Neural progenitor cell (in vitro differentiated cells): ENCODE results near the gene MDP1. TPM values are rescaled to one million over a fixed set of nuclear protein-coding genes. Genes with fewer than 3 reads are reported as not detected.

Experiments used
- DNase-seq: peaks from one replicate; pipeline ENCODE4 v3.0.0-alpha.2; 2016; ENCODE audit warnings: low spot score
- H2AFZ ChIP-seq: fragments of 200-600 bp; sonication (generic); replicated peaks from 2 replicates; pipeline ENCODE4 v1.6.1; 2016; ENCODE audit warnings: antibody characterized with exemption
- H3F3A ChIP-seq: fragments of 200-600 bp; sonication (generic); 2 replicates; pipeline ENCODE4 v1.6.1; 2016; ENCODE audit warnings: antibody characterized with exemption, low read depth
- H3K27ac ChIP-seq: fragments of 200-600 bp; sonication (generic); 2 replicates; pipeline ENCODE4 v1.5.1; 2016; ENCODE audit warnings: mild to moderate bottlenecking
- H3K27me3 ChIP-seq: fragments of 200-600 bp; sonication (generic); 2 replicates; pipeline ENCODE4 v1.6.1; 2016; ENCODE audit warnings: mild to moderate bottlenecking, moderate library complexity
- H3K36me3 ChIP-seq: fragments of 200-600 bp; sonication (generic); 2 replicates; pipeline ENCODE4 v1.5.1; 2016
- H3K4me1 ChIP-seq: fragments of 200-600 bp; sonication (generic); 2 replicates; pipeline ENCODE4 v1.6.1; 2016; ENCODE audit warnings: mixed run types
- H3K4me2 ChIP-seq: fragments of 200-600 bp; sonication (generic); 2 replicates; pipeline ENCODE4 v1.6.1; 2016
- H3K4me3 ChIP-seq: fragments of 200-600 bp; sonication (generic); 2 replicates; pipeline ENCODE4 v1.5.1; 2016
- H3K79me2 ChIP-seq: fragments of 200-600 bp; sonication (generic); 2 replicates; pipeline ENCODE4 v1.6.1; 2016; ENCODE audit warnings: low read depth
- H3K9ac ChIP-seq: fragments of 200-600 bp; sonication (generic); 2 replicates; pipeline ENCODE4 v1.6.1; 2016
- H3K9me3 ChIP-seq: fragments of 200-600 bp; sonication (generic); 2 replicates; pipeline ENCODE4 v1.5.1; 2016; ENCODE audit warnings: low read depth
- H4K20me1 ChIP-seq: fragments of 200-600 bp; sonication (generic); 2 replicates; pipeline ENCODE4 v1.6.1; 2016; ENCODE audit warnings: low read depth
- H3K27ac Mint-ChIP-seq: 3 replicates; pipeline ENCODE4 v1.8.0; 2021; ENCODE audit warnings: mixed read lengths
- H3K27me3 Mint-ChIP-seq: 2 replicates; pipeline ENCODE4 v1.8.0; 2022; ENCODE audit warnings: low read depth, mild to moderate bottlenecking, inconsistent platforms, moderate library complexity, mixed read lengths; ENCODE audit not compliant: insufficient read depth
- H3K36me3 Mint-ChIP-seq: 3 replicates; pipeline ENCODE4 v1.8.0; 2021; ENCODE audit warnings: mixed read lengths
- H3K4me1 Mint-ChIP-seq: 3 replicates; pipeline ENCODE4 v1.8.0; 2021; ENCODE audit warnings: mixed read lengths
- H3K4me3 Mint-ChIP-seq: 3 replicates; pipeline ENCODE4 v1.8.0; 2021; ENCODE audit warnings: mild to moderate bottlenecking, moderate library complexity, mixed read lengths
- H3K9me3 Mint-ChIP-seq: 3 replicates; pipeline ENCODE4 v1.8.0; 2020; ENCODE audit warnings: mixed read lengths
- EZH2 ChIP-seq: fragments of 200-600 bp; sonication (generic); IDR thresholded peaks from 2 replicates; pipeline ENCODE4 v1.6.1; 2017; ENCODE audit warnings: antibody characterized with exemption, mild to moderate bottlenecking, moderate library complexity
- EZH2phosphoT487 ChIP-seq: fragments of 200-600 bp; sonication (generic); IDR thresholded peaks from 2 replicates; pipeline ENCODE4 v1.6.1; 2017; ENCODE audit warnings: antibody characterized with exemption
- total RNA-seq: library from RNA; depleted of rRNA; stranded (reverse); fragments of >200 nt; gene quantifications from 2 replicates; pipeline ENCODE4 v1.2.3, GENCODE V29; 2015; ENCODE audit warnings: low replicate concordance
- TF ChIP-seq, protein P1 (sequence below): fragments of 200-600 bp; sonication (generic); IDR thresholded peaks from 2 replicates; pipeline ENCODE4 v1.5.1; 2017; ENCODE audit warnings: antibody characterized with exemption, mild to moderate bottlenecking

Gene MDP1
- total RNA-seq, 1 donor from 2014 or later = 18.3 TPM

DNA sequence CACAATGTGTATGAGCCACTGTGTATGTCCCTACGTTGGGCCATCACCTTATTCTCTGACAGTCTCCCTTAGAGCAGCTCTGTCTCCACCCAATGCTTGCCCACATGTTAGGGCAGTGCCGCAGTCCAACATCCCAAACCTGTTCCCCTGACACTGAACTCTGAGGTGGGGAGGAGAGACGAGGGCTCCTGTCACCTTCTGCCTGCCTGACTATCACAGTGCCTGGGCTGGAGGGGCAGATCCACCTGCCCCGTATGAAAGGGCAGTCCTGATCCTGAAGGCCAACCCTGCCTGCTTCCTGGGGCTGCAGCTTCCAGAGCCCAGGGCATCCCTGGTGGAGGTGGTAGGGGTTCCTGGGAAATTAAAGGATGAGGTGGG lies 44.9 kb upstream of the MDP1 start:
- no peak for DNase-seq
- Mint-ChIP-seq H3K4me3 (no peak overlapping the region), H3K4me1 (no peaks in the 10 kb centered on the region), H3K9me3 (no peaks in the 10 kb centered on the region), H3K27ac (no peak overlapping the region), H3K36me3 (no peaks in the 10 kb centered on the region), H3K27me3 (peaks cover 2% of the 10 kb centered on the region)
- Histone ChIP-seq H3K4me1 (no peaks in the 10 kb centered on the region), H3K9me3 (no peaks in the 10 kb centered on the region), H3K9ac (peak overlapping the region; percentile 13), H3K27me3 (no peaks in the 10 kb centered on the region), H3F3A (no peaks in the 10 kb centered on the region), H3K4me2 (no peak overlapping the region), H3K36me3 (no peaks in the 10 kb centered on the region), H3K27ac (no peak overlapping the region), H2AFZ (no peak overlapping the region), H3K79me2 (no peaks in the 10 kb centered on the region), H4K20me1 (no peaks in the 10 kb centered on the region), H3K4me3 (no peak overlapping the region)
- TF ChIP-seq EZH2phosphoT487 (no peak), EZH2 (no peak)
- TF ChIP-seq, protein P1, sequence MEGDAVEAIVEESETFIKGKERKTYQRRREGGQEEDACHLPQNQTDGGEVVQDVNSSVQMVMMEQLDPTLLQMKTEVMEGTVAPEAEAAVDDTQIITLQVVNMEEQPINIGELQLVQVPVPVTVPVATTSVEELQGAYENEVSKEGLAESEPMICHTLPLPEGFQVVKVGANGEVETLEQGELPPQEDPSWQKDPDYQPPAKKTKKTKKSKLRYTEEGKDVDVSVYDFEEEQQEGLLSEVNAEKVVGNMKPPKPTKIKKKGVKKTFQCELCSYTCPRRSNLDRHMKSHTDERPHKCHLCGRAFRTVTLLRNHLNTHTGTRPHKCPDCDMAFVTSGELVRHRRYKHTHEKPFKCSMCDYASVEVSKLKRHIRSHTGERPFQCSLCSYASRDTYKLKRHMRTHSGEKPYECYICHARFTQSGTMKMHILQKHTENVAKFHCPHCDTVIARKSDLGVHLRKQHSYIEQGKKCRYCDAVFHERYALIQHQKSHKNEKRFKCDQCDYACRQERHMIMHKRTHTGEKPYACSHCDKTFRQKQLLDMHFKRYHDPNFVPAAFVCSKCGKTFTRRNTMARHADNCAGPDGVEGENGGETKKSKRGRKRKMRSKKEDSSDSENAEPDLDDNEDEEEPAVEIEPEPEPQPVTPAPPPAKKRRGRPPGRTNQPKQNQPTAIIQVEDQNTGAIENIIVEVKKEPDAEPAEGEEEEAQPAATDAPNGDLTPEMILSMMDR = no peak

DNA sequence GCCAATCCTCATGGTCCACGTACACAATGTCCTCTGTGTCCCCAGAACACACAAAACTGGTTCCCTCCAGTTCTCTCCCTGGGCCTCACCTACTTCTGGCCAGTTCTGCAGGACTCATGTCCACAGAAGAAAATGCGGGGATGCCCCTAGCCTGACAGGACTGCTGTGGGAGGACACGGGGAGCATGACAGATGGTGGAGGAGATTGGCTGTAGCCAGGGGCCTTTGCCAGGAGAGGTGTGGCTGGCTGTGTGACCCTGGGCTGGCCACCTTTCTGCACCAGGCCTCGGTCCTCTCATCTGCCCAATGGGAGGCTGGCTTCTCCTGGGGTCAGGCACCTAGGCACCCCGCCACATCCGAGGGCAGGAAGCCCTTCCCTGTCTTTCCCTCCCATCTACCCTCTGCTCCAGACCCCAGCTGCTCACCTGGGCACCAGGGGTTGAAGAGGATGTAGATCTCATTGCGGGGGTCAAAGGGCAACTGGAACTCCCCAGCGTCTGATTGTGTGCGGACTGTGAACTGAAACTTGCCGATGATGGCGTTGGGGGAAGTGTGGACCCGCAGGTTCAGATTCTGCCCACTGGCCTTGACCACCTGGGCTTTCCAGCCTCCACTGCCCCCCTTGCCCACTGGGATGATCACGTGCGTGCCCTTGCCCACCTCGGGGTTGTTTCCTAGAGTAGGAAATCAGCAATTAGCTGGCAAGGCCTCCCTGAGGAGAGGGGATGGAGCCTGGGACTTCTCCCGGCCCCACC lies 44.3 kb upstream of the MDP1 start:
- no peaks in the 10 kb centered on the region for H3K4me1 Mint-ChIP-seq
- Histone ChIP-seq H3K4me3 (no peak overlapping the region), H2AFZ (no peak overlapping the region), H3K9me3 (no peaks in the 10 kb centered on the region), H3K4me2 (no peak overlapping the region), H3K27ac (no peak overlapping the region), H3K79me2 (no peaks in the 10 kb centered on the region), H3K36me3 (no peaks in the 10 kb centered on the region), H3K9ac (peak overlapping the region; percentile 13), H3K4me1 (no peaks in the 10 kb centered on the region), H4K20me1 (no peaks in the 10 kb centered on the region), H3F3A (no peaks in the 10 kb centered on the region), H3K27me3 (no peaks in the 10 kb centered on the region)
- no peaks in the 10 kb centered on the region for H3K9me3 Mint-ChIP-seq
- TF ChIP-seq EZH2 (no peak), EZH2phosphoT487 (no peak)
- TF ChIP-seq, protein P1 = no peak
- peaks cover 2% of the 10 kb centered on the region for H3K27me3 Mint-ChIP-seq
- H3K27ac Mint-ChIP-seq = no peak overlapping the region
- no peaks in the 10 kb centered on the region for H3K36me3 Mint-ChIP-seq
- H3K4me3 Mint-ChIP-seq = no peak overlapping the region
- no peak for DNase-seq

- no peak overlapping the region for H3K27ac Mint-ChIP-seq
Measured at GRCh38 chr14:24259282-24260025, 43.6 kb upstream of the MDP1 start.

More at GRCh38 chr14:24259282-24260025, 43.6 kb upstream of the MDP1 start:
- Histone ChIP-seq H3K9ac (no peak overlapping the region), H4K20me1 (no peaks in the 10 kb centered on the region), H3K79me2 (no peaks in the 10 kb centered on the region), H3K27me3 (no peaks in the 10 kb centered on the region), H2AFZ (no peak overlapping the region), H3K4me3 (no peak overlapping the region), H3K4me2 (no peak overlapping the region), H3K27ac (no peak overlapping the region), H3K9me3 (no peaks in the 10 kb centered on the region), H3F3A (no peaks in the 10 kb centered on the region), H3K36me3 (no peaks in the 10 kb centered on the region), H3K4me1 (no peaks in the 10 kb centered on the region)
- H3K36me3 Mint-ChIP-seq = no peaks in the 10 kb centered on the region
- no peak overlapping the region for H3K4me3 Mint-ChIP-seq
- H3K27me3 Mint-ChIP-seq = peaks cover 2% of the 10 kb centered on the region
- no peaks in the 10 kb centered on the region for H3K4me1 Mint-ChIP-seq
- no peak for TF ChIP-seq EZH2phosphoT487
- TF ChIP-seq, protein P1 = no peak
- TF ChIP-seq EZH2 = no peak
- H3K9me3 Mint-ChIP-seq = no peaks in the 10 kb centered on the region
- DNase-seq = no peak
